HG03342 (cell line): ENCODE results near the gene TIPIN.
A peak's percentile ranks its signal among the peaks of the same experiment; 100 is the strongest.
"Not testable (repeated sequence)": the region's sequence is repeated elsewhere in the genome, so short reads cannot be mapped to it uniquely, and the experiment has no call there.

Source experiments
- ATAC-seq: cut with Tn5 transposase; IDR thresholded peaks from one replicate; pipeline ENCODE4 v1.9.1; 2021; ENCODE audit warnings: mild to moderate bottlenecking, moderate library complexity; ENCODE audit not compliant: unreplicated experiment

The TIPIN gene

GRCh38 chr15:66356359-66357236 lies at the start of gene TIPIN:
Gene TIPIN (minus strand): TSS chr15:66356685. CDS start chr15:66352947, 3,738 bp downstream.
- peak; percentile 86 for ATAC-seq

- no peak for ATAC-seq
These were observed 49.1 kb upstream of the TIPIN start for GRCh38 chr15:66405615-66406014.

GRCh38 chr15:66405007-66405406 lies 48.5 kb upstream of the TIPIN start:
- no peak for ATAC-seq

GRCh38 chr15:66404532-66404931 lies 48.0 kb upstream of the TIPIN start:
- no peak for ATAC-seq

GRCh38 chr15:66404122-66404521 lies 47.6 kb upstream of the TIPIN start:
- ATAC-seq = no peak

GRCh38 chr15:66403323-66403722 lies 46.8 kb upstream of the TIPIN start:
- ATAC-seq = no peak

GRCh38 chr15:66402761-66403284 lies 46.3 kb upstream of the TIPIN start:
- no peak for ATAC-seq

GRCh38 chr15:66401130-66402021 lies 44.9 kb upstream of the TIPIN start:
- peak; percentile 46 for ATAC-seq

GRCh38 chr15:66400351-66400774 lies 43.9 kb upstream of the TIPIN start:
- no peak for ATAC-seq

- ATAC-seq = no peak
These were observed 42.8 kb upstream of the TIPIN start for GRCh38 chr15:66399276-66399675.

GRCh38 chr15:66394915-66395314 lies 38.4 kb upstream of the TIPIN start:
- ATAC-seq = no peak

GRCh38 chr15:66394472-66394871 lies 38.0 kb upstream of the TIPIN start:
- no peak for ATAC-seq

- not testable (repeated sequence) for ATAC-seq
These were observed 36.6 kb upstream of the TIPIN start for GRCh38 chr15:66393037-66393436.

- no peak for ATAC-seq
These were observed 34.2 kb upstream of the TIPIN start for GRCh38 chr15:66390678-66391077.

GRCh38 chr15:66389859-66390381 lies 33.4 kb upstream of the TIPIN start:
- ATAC-seq = no peak

- ATAC-seq = no peak
These were observed 32.8 kb upstream of the TIPIN start for GRCh38 chr15:66389098-66389858.

- ATAC-seq = no peak
These were observed 32.1 kb upstream of the TIPIN start for GRCh38 chr15:66388576-66388975.

- ATAC-seq = no peak
These were observed 31.5 kb upstream of the TIPIN start for GRCh38 chr15:66388043-66388363.

GRCh38 chr15:66387163-66388042 lies 30.9 kb upstream of the TIPIN start:
- peak; percentile 20 for ATAC-seq
